ENCODE results near the gene SPTA1.

GRCh38 chr1:158570480-158570879 lies 116.0 kb downstream of the SPTA1 start, which contains the start of gene OR6P1:
- no peak for TF ChIP-seq CTCF (IDR thresholded peaks at IDR 0.05; ENCODE audit: control extremely low read depth in 1 of 3, insufficient read depth in 1 of 3, low read depth in 1 of 3, low read length in 3 of 3)
- no peak for TF ChIP-seq SP1 (IDR thresholded peaks at IDR 0.05; ENCODE audit: low read depth, low read length)
